Measurements from ENCODE around the gene ELMO1. TPM values are rescaled to one million over a fixed set of nuclear protein-coding genes. Genes with fewer than 3 reads are reported as not detected.

Gene ELMO1
- total and polyA plus RNA-seq, 4 donors: 10.1 to 183 (median 34.4) TPM

GRCh38 chr7:37367010-37367409 lies 81.7 kb downstream of the ELMO1 start:
- H3K27me3 ChIP-seq (ENCODE audit: control insufficient read depth in 3 of 3, insufficient read depth in 3 of 3, low read length in 2 of 3): no peaks in the 10 kb centered on the region
- WGBS, 2 donors: 86 to 87% methylated on average over 3 of the region's 3 CpGs
- no peak overlapping the region for H3K4me3 ChIP-seq
- no peak overlapping the region for H3K27ac ChIP-seq (ENCODE audit: low read depth in 1 of 2, low read length in 1 of 2)
- no peak for ATAC-seq (ENCODE audit: insufficient read depth, low FRiP score)
- H3K9ac ChIP-seq (ENCODE audit: insufficient read depth in 1 of 2, low read length in 2 of 2): no peak overlapping the region
- TF ChIP-seq CTCF (IDR thresholded peaks at IDR 0.05; ENCODE audit: control extremely low read depth, extremely low read depth): no peak
- peaks cover 0 to 10% (median 3%) of the 10 kb centered on the region in 5 donors for H3K4me1 ChIP-seq (ENCODE audit: control insufficient read depth in 5 of 5, insufficient read depth in 5 of 5, low read length in 5 of 5)
- no peaks in the 10 kb centered on the region for H3K9me3 ChIP-seq (ENCODE audit: control insufficient read depth in 4 of 4, insufficient read depth in 3 of 4, low read length in 3 of 4)
- no peak for DNase-seq
- no peaks in the 10 kb centered on the region for H3K36me3 ChIP-seq (ENCODE audit: control insufficient read depth in 4 of 4, insufficient read depth in 4 of 4, low read length in 4 of 4)

GRCh38 chr7:37366445-37366844 lies 82.2 kb downstream of the ELMO1 start:
- no peak for TF ChIP-seq CTCF (IDR thresholded peaks at IDR 0.05; ENCODE audit: control extremely low read depth, extremely low read depth)
- 65 to 72% methylated on average over 3 of the region's 3 CpGs for WGBS, 2 donors
- H3K4me3 ChIP-seq: no peak overlapping the region

GRCh38 chr7:37365405-37365804 lies 83.3 kb downstream of the ELMO1 start:
- no peaks in the 10 kb centered on the region for H3K27me3 ChIP-seq (ENCODE audit: control insufficient read depth in 3 of 3, insufficient read depth in 3 of 3, low read length in 2 of 3)
- no peak for TF ChIP-seq CTCF (IDR thresholded peaks at IDR 0.05; ENCODE audit: control extremely low read depth, extremely low read depth)
- H3K9ac ChIP-seq (ENCODE audit: insufficient read depth in 1 of 2, low read length in 2 of 2): no peak overlapping the region
- H3K27ac ChIP-seq (ENCODE audit: low read depth in 1 of 2, low read length in 1 of 2): no peak overlapping the region
- 61 to 72% methylated on average over 4 of the region's 4 CpGs for WGBS, 2 donors
- H3K4me1 ChIP-seq (ENCODE audit: control insufficient read depth in 5 of 5, insufficient read depth in 5 of 5, low read length in 5 of 5): peaks cover 0 to 10% (median 3%) of the 10 kb centered on the region in 5 donors
- DNase-seq: no peak
- H3K36me3 ChIP-seq (ENCODE audit: control insufficient read depth in 4 of 4, insufficient read depth in 4 of 4, low read length in 4 of 4): no peaks in the 10 kb centered on the region
- H3K9me3 ChIP-seq (ENCODE audit: control insufficient read depth in 4 of 4, insufficient read depth in 3 of 4, low read length in 3 of 4): no peaks in the 10 kb centered on the region
- no peak overlapping the region for H3K4me3 ChIP-seq
- ATAC-seq (ENCODE audit: insufficient read depth, low FRiP score): no peak

More at GRCh38 chr7:37366445-37366844, 82.2 kb downstream of the ELMO1 start:
- H3K9me3 ChIP-seq (ENCODE audit: control insufficient read depth in 4 of 4, insufficient read depth in 3 of 4, low read length in 3 of 4): no peaks in the 10 kb centered on the region
- DNase-seq: no peak
- no peaks in the 10 kb centered on the region for H3K27me3 ChIP-seq (ENCODE audit: control insufficient read depth in 3 of 3, insufficient read depth in 3 of 3, low read length in 2 of 3)
- no peak for ATAC-seq (ENCODE audit: insufficient read depth, low FRiP score)
- H3K36me3 ChIP-seq (ENCODE audit: control insufficient read depth in 4 of 4, insufficient read depth in 4 of 4, low read length in 4 of 4): no peaks in the 10 kb centered on the region
- H3K27ac ChIP-seq (ENCODE audit: low read depth in 1 of 2, low read length in 1 of 2): no peak overlapping the region
- H3K9ac ChIP-seq (ENCODE audit: insufficient read depth in 1 of 2, low read length in 2 of 2): no peak overlapping the region
- peaks cover 0 to 10% (median 3%) of the 10 kb centered on the region in 5 donors for H3K4me1 ChIP-seq (ENCODE audit: control insufficient read depth in 5 of 5, insufficient read depth in 5 of 5, low read length in 5 of 5)

GRCh38 chr7:37364856-37365255 lies 83.8 kb downstream of the ELMO1 start:
- DNase-seq: no peak
- WGBS, 2 donors: 84 to 88% methylated on average over 8 of the region's 8 CpGs

More at GRCh38 chr7:37364856-37365255, 83.8 kb downstream of the ELMO1 start:
- Histone ChIP-seq H3K4me1 (ENCODE audit: control insufficient read depth in 5 of 5, insufficient read depth in 5 of 5, low read length in 5 of 5) (peaks cover 0 to 10% (median 3%) of the 10 kb centered on the region in 5 donors), H3K27ac (ENCODE audit: low read depth in 1 of 2, low read length in 1 of 2) (no peak overlapping the region), H3K27me3 (ENCODE audit: control insufficient read depth in 3 of 3, insufficient read depth in 3 of 3, low read length in 2 of 3) (no peaks in the 10 kb centered on the region), H3K9me3 (ENCODE audit: control insufficient read depth in 4 of 4, insufficient read depth in 3 of 4, low read length in 3 of 4) (no peaks in the 10 kb centered on the region), H3K9ac (ENCODE audit: insufficient read depth in 1 of 2, low read length in 2 of 2) (no peak overlapping the region), H3K4me3 (no peak overlapping the region), H3K36me3 (ENCODE audit: control insufficient read depth in 4 of 4, insufficient read depth in 4 of 4, low read length in 4 of 4) (no peaks in the 10 kb centered on the region)
- no peak for TF ChIP-seq CTCF (IDR thresholded peaks at IDR 0.05; ENCODE audit: control extremely low read depth, extremely low read depth)
- ATAC-seq (ENCODE audit: insufficient read depth, low FRiP score): no peak

All from lung (tissue), 12 donors.